HEK293 (cell line): ENCODE measurements around the gene HOXB7.
A peak's percentile ranks its signal among the peaks of the same experiment; 100 is the strongest.

Experiments
- EGR2 ChIP-seq: fragments of 450-650 bp; formaldehyde crosslinking; IDR thresholded peaks from 2 replicates; pipeline ENCODE4 v1.5.1; 2016; ENCODE audit warnings: low read depth, missing biosample characterization, missing genetic modification characterization
- FEZF1 ChIP-seq: fragments of 450-650 bp; formaldehyde crosslinking; IDR thresholded peaks from 2 replicates; pipeline ENCODE4 v1.5.1; 2016; ENCODE audit warnings: missing biosample characterization, missing genetic modification characterization
- GLI4 ChIP-seq: fragments of 450-650 bp; formaldehyde crosslinking; IDR thresholded peaks from 2 replicates; pipeline ENCODE4 v1.5.1; 2016; ENCODE audit warnings: missing biosample characterization, missing genetic modification characterization
- HOXC10 ChIP-seq: sonication (generic); formaldehyde crosslinking; IDR thresholded peaks from 2 replicates; pipeline ENCODE4 v1.8.1; 2023; ENCODE audit warnings: mild to moderate bottlenecking, missing genetic modification reagents
- KLF7 ChIP-seq: fragments of 450-650 bp; formaldehyde crosslinking; IDR thresholded peaks from 2 replicates; pipeline ENCODE4 v1.5.1; 2016; ENCODE audit warnings: missing biosample characterization, missing genetic modification characterization, borderline replicate concordance
- SP7 ChIP-seq: fragments of 450-650 bp; formaldehyde crosslinking; IDR thresholded peaks from 2 replicates; pipeline ENCODE4 v1.5.1; 2016; ENCODE audit warnings: missing biosample characterization, missing genetic modification characterization
- ZBTB49 ChIP-seq: fragments of 450-650 bp; formaldehyde crosslinking; IDR thresholded peaks from 2 replicates; pipeline ENCODE4 v1.5.1; 2016; ENCODE audit warnings: missing biosample characterization, missing genetic modification characterization, low read depth
- ZNF133 ChIP-seq: fragments of 450-650 bp; formaldehyde crosslinking; IDR thresholded peaks from 2 replicates; pipeline ENCODE4 v1.5.1; 2016; ENCODE audit warnings: missing biosample characterization, missing genetic modification characterization
- ZNF214 ChIP-seq: fragments of 450-650 bp; formaldehyde crosslinking; IDR thresholded peaks from 2 replicates; pipeline ENCODE4 v1.5.1; 2017; ENCODE audit warnings: missing biosample characterization, mild to moderate bottlenecking, missing genetic modification characterization, borderline replicate concordance
- ZNF239 ChIP-seq: fragments of 450-650 bp; formaldehyde crosslinking; IDR thresholded peaks from 2 replicates; pipeline ENCODE4 v1.5.1; 2016; ENCODE audit warnings: missing biosample characterization, missing genetic modification characterization
- ZNF24 ChIP-seq: fragments of 450-650 bp; formaldehyde crosslinking; IDR thresholded peaks from 2 replicates; pipeline ENCODE4 v1.5.1; 2016; ENCODE audit warnings: missing biosample characterization, missing genetic modification characterization
- ZNF266 ChIP-seq: fragments of 450-650 bp; formaldehyde crosslinking; IDR thresholded peaks from 2 replicates; pipeline ENCODE4 v1.5.1; 2016; ENCODE audit warnings: missing biosample characterization, missing genetic modification characterization, low read depth
- ZNF354C ChIP-seq: fragments of 450-650 bp; formaldehyde crosslinking; IDR thresholded peaks from 2 replicates; pipeline ENCODE4 v1.5.1; 2016; ENCODE audit warnings: missing biosample characterization, missing genetic modification characterization, low read depth, borderline replicate concordance
- ZNF473 ChIP-seq: fragments of 450-650 bp; formaldehyde crosslinking; IDR thresholded peaks from 2 replicates; pipeline ENCODE4 v1.5.1; 2017; ENCODE audit warnings: missing biosample characterization, missing genetic modification characterization
- ZNF48 ChIP-seq: fragments of 450-650 bp; formaldehyde crosslinking; IDR thresholded peaks from 2 replicates; pipeline ENCODE4 v1.5.1; 2016; ENCODE audit warnings: missing biosample characterization, missing genetic modification characterization
- ZNF501 ChIP-seq: fragments of 450-650 bp; formaldehyde crosslinking; IDR thresholded peaks from 2 replicates; pipeline ENCODE4 v1.5.1; 2016; ENCODE audit warnings: missing biosample characterization, missing genetic modification characterization
- ZNF513 ChIP-seq: fragments of 450-650 bp; IDR thresholded peaks from 2 replicates; pipeline ENCODE4 v1.5.1; 2018; ENCODE audit warnings: missing biosample characterization, missing genetic modification characterization
- ZNF514 ChIP-seq: fragments of 450-650 bp; formaldehyde crosslinking; IDR thresholded peaks from 2 replicates; pipeline ENCODE4 v1.5.1; 2016; ENCODE audit warnings: missing biosample characterization, missing genetic modification characterization
- ZNF560 ChIP-seq: fragments of 450-650 bp; formaldehyde crosslinking; IDR thresholded peaks from 2 replicates; pipeline ENCODE4 v1.5.1; 2017; ENCODE audit warnings: missing biosample characterization, missing genetic modification characterization, borderline replicate concordance
- ZNF621 ChIP-seq: fragments of 450-650 bp; formaldehyde crosslinking; IDR thresholded peaks from 2 replicates; pipeline ENCODE4 v1.5.1; 2017; ENCODE audit warnings: missing biosample characterization, missing genetic modification characterization
- ZNF645 ChIP-seq: fragments of 450-650 bp; formaldehyde crosslinking; IDR thresholded peaks from 2 replicates; pipeline ENCODE4; 2016; ENCODE audit warnings: missing biosample characterization, missing genetic modification characterization
- ZNF692 ChIP-seq: fragments of 450-650 bp; formaldehyde crosslinking; IDR thresholded peaks from 2 replicates; pipeline ENCODE4 v1.5.1; 2016; ENCODE audit warnings: missing biosample characterization, missing genetic modification characterization
- ZNF704 ChIP-seq: fragments of 450-650 bp; formaldehyde crosslinking; IDR thresholded peaks from 2 replicates; pipeline ENCODE4 v1.5.1; 2016; ENCODE audit warnings: missing biosample characterization, missing genetic modification characterization
- ZNF792 ChIP-seq: fragments of 450-650 bp; formaldehyde crosslinking; IDR thresholded peaks from 2 replicates; pipeline ENCODE4 v1.5.1; 2016; ENCODE audit warnings: missing biosample characterization, missing genetic modification characterization
- ZSCAN18 ChIP-seq: fragments of 450-650 bp; formaldehyde crosslinking; IDR thresholded peaks from 2 replicates; pipeline ENCODE4 v1.5.1; 2016; ENCODE audit warnings: missing biosample characterization, missing genetic modification characterization
- ZSCAN4 ChIP-seq: fragments of 450-650 bp; formaldehyde crosslinking; IDR thresholded peaks from 2 replicates; pipeline ENCODE4 v1.5.1; 2017; ENCODE audit warnings: missing biosample characterization, missing genetic modification characterization
- ZSCAN5A ChIP-seq: fragments of 450-650 bp; formaldehyde crosslinking; IDR thresholded peaks from 2 replicates; pipeline ENCODE4 v1.5.1; 2016; ENCODE audit warnings: missing biosample characterization, missing genetic modification characterization

HOXB7 gene

GRCh38 chr17:48596735-48597527 is 13.9 kb downstream of the HOXB7 start (continued):
- no peak for TF ChIP-seq ZBTB49 (tag by site-specific recombination)
- no peak for TF ChIP-seq ZNF514
- TF ChIP-seq ZSCAN4 (tag by site-specific recombination): 0 out of 2 replicates have a peak, but pooled peaks have one; percentile 8
- TF ChIP-seq ZNF645: 0 out of 2 replicates have a peak, but pooled peaks have one; percentile 23
- TF ChIP-seq ZNF354C (tag by site-specific recombination): no peak
- TF ChIP-seq SP7 (tag by site-specific recombination): peak; percentile 36; the same call in 1 of the 2 replicates
- TF ChIP-seq ZNF24: no peak
- TF ChIP-seq KLF7: no peak
- TF ChIP-seq ZNF560 (tag by site-specific recombination): no peak
- peak; percentile 39; the same call in 1 of the 2 replicates for TF ChIP-seq ZSCAN5A (tag by site-specific recombination)
- TF ChIP-seq ZNF133 (tag by site-specific recombination): no peak
- TF ChIP-seq ZNF692 (tag by site-specific recombination): no peak
- TF ChIP-seq ZNF621 (tag by site-specific recombination): no peak
- no peak for TF ChIP-seq ZNF266 (tag by site-specific recombination)
- no peak for TF ChIP-seq ZNF513 (tag by site-specific recombination)
- TF ChIP-seq ZNF704 (tag by site-specific recombination): no peak
- TF ChIP-seq GLI4 (tag by site-specific recombination): no peak
- TF ChIP-seq ZNF48 (tag by site-specific recombination): no peak
- no peak for TF ChIP-seq HOXC10
- peak; percentile 46 for TF ChIP-seq EGR2 (tag by site-specific recombination)
- no peak for TF ChIP-seq ZNF473 (tag by site-specific recombination)
- TF ChIP-seq ZNF792 (tag by site-specific recombination): no peak
- TF ChIP-seq ZSCAN18 (tag by site-specific recombination): no peak
- TF ChIP-seq FEZF1 (tag by site-specific recombination): 0 out of 2 replicates have a peak, but pooled peaks have one; percentile 7
- no peak for TF ChIP-seq ZNF239 (tag by site-specific recombination)
- TF ChIP-seq ZNF501 (tag by site-specific recombination): no peak
- no peak for TF ChIP-seq ZNF214
